ENCODE measurements around the gene CDH6.

The CDH6 gene

DNA sequence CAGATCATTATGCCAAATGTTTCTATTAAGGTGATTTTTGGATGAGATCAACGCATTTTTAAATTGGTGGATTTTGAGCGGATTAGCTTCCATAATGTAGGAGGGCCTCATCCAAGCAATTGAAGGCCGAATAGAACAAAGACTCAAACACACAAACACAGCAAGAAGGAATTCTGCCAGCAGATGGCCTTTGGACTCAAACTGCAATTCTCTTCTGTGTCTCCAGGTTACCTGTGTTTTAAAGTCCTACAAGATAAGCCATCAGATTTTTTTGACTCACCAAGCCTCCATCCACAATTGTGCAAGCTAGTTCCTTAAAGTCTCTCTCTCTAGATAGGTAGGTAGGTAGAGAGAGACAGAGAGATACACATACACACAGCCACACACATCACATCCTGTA, 25.5 kb downstream of the CDH6 start:
- Histone ChIP-seq H4K20me1 (ENCODE audit: insufficient read depth) (no peaks in the 10 kb centered on the region), H3K36me3 (ENCODE audit: insufficient read depth) (no peaks in the 10 kb centered on the region), H2AFZ (ENCODE audit: low read depth) (no peak overlapping the region), H3K27ac (no peak overlapping the region), H3K4me3 (IDR thresholded peaks at IDR 0.05; ENCODE audit: insufficient read depth, low read depth, low read length) (no peak overlapping the region), H3K4me2 (no peak overlapping the region), H3K79me2 (ENCODE audit: insufficient read depth, low read depth) (no peaks in the 10 kb centered on the region), H3K27me3 (ENCODE audit: insufficient read depth, low read depth) (no peaks in the 10 kb centered on the region), H3K4me1 (ENCODE audit: low read depth, poor library complexity, severe bottlenecking) (no peaks in the 10 kb centered on the region), H3K9ac (no peak overlapping the region)
- TF ChIP-seq, protein P1, sequence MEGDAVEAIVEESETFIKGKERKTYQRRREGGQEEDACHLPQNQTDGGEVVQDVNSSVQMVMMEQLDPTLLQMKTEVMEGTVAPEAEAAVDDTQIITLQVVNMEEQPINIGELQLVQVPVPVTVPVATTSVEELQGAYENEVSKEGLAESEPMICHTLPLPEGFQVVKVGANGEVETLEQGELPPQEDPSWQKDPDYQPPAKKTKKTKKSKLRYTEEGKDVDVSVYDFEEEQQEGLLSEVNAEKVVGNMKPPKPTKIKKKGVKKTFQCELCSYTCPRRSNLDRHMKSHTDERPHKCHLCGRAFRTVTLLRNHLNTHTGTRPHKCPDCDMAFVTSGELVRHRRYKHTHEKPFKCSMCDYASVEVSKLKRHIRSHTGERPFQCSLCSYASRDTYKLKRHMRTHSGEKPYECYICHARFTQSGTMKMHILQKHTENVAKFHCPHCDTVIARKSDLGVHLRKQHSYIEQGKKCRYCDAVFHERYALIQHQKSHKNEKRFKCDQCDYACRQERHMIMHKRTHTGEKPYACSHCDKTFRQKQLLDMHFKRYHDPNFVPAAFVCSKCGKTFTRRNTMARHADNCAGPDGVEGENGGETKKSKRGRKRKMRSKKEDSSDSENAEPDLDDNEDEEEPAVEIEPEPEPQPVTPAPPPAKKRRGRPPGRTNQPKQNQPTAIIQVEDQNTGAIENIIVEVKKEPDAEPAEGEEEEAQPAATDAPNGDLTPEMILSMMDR (conservative IDR thresholded peaks at IDR 0.05; ENCODE audit: low read depth, low read length) = no peak

DNA sequence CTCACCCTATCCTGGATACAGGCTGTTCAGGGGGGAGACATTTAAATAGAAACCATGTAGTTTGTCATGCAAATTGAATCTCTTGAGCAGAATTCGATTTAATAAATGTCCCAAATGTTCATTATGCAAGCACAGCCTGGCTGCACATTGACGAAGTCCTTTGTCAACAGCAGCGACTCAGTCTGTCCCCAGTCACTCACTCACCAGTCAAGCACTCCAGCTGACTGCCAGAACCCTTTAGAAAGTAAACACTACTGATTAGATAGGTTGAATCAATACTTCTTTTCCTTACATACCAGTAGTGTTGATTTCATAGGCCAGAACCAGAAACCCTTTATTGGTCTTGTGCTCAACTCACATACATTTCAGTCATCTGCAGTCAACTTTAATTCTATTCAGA, 27.5 kb downstream of the CDH6 start:
- Histone ChIP-seq H3K4me3 (IDR thresholded peaks at IDR 0.05; ENCODE audit: insufficient read depth, low read depth, low read length) (no peak overlapping the region), H3K27me3 (ENCODE audit: insufficient read depth, low read depth) (no peaks in the 10 kb centered on the region), H2AFZ (ENCODE audit: low read depth) (no peak overlapping the region), H3K4me1 (ENCODE audit: low read depth, poor library complexity, severe bottlenecking) (no peaks in the 10 kb centered on the region), H3K27ac (no peak overlapping the region), H4K20me1 (ENCODE audit: insufficient read depth) (no peaks in the 10 kb centered on the region), H3K4me2 (no peak overlapping the region), H3K36me3 (ENCODE audit: insufficient read depth) (no peaks in the 10 kb centered on the region), H3K79me2 (ENCODE audit: insufficient read depth, low read depth) (no peaks in the 10 kb centered on the region), H3K9ac (no peak overlapping the region)
- TF ChIP-seq, protein P1 (conservative IDR thresholded peaks at IDR 0.05; ENCODE audit: low read depth, low read length) = no peak

DNA sequence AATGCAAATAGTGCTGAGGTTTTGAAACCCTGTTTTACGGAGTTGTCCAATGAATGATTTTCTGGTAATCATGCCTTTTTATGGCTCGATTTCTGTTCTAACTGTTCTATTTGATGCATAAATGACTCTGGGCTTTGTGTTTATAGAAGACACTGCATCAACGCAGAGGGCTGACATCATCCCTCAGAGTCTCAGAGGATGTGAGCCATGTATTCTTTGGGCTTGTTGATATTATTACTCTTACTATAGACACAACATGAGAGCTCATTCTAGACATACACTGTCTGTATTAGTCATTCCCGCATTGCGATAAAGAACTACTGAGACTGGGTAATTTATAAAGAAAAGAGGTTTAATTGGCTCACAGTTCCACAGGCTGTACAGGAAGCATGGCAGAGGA, 31.6 kb downstream of the CDH6 start:
- no peaks in the 10 kb centered on the region for H3K4me1 ChIP-seq (ENCODE audit: low read depth, poor library complexity, severe bottlenecking)
- H3K9ac ChIP-seq = no peak overlapping the region
- no peak overlapping the region for H3K27ac ChIP-seq
- H3K4me3 ChIP-seq (IDR thresholded peaks at IDR 0.05; ENCODE audit: insufficient read depth, low read depth, low read length) = no peak overlapping the region
- H3K4me2 ChIP-seq = no peak overlapping the region
- H2AFZ ChIP-seq (ENCODE audit: low read depth) = no peak overlapping the region
- no peaks in the 10 kb centered on the region for H3K36me3 ChIP-seq (ENCODE audit: insufficient read depth)
- H3K27me3 ChIP-seq (ENCODE audit: insufficient read depth, low read depth) = no peaks in the 10 kb centered on the region
- TF ChIP-seq, protein P1 (conservative IDR thresholded peaks at IDR 0.05; ENCODE audit: low read depth, low read length) = no peak
- no peaks in the 10 kb centered on the region for H4K20me1 ChIP-seq (ENCODE audit: insufficient read depth)
- H3K79me2 ChIP-seq (ENCODE audit: insufficient read depth, low read depth) = no peaks in the 10 kb centered on the region

DNA sequence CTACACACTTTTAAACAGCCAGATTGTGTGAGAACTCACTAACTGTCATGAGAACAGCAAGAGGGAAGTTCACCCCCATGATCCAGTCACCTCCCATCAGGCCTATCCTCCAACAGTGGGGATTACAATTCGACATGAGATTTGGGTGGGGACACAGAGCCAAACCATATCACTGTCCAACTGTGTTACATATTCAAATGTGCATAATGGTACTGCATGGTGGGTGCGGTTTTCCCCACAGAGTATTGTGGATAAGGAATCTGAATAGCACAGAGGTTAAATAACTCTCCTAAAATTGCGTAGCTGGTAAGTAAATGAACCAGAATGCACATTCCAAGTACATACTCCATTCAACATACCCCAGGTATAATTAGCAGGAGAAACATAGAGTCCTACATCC, 32.1 kb downstream of the CDH6 start:
- H3K36me3 ChIP-seq (ENCODE audit: insufficient read depth) = no peaks in the 10 kb centered on the region
- no peak overlapping the region for H3K9ac ChIP-seq
- no peak overlapping the region for H3K4me3 ChIP-seq (IDR thresholded peaks at IDR 0.05; ENCODE audit: insufficient read depth, low read depth, low read length)
- H2AFZ ChIP-seq (ENCODE audit: low read depth) = no peak overlapping the region
- H3K79me2 ChIP-seq (ENCODE audit: insufficient read depth, low read depth) = no peaks in the 10 kb centered on the region
- TF ChIP-seq, protein P1 (conservative IDR thresholded peaks at IDR 0.05; ENCODE audit: low read depth, low read length) = no peak
- H3K4me1 ChIP-seq (ENCODE audit: low read depth, poor library complexity, severe bottlenecking) = no peaks in the 10 kb centered on the region
- H4K20me1 ChIP-seq (ENCODE audit: insufficient read depth) = no peaks in the 10 kb centered on the region
- H3K27ac ChIP-seq = no peak overlapping the region
- H3K4me2 ChIP-seq = no peak overlapping the region
- H3K27me3 ChIP-seq (ENCODE audit: insufficient read depth, low read depth) = no peaks in the 10 kb centered on the region

DNA sequence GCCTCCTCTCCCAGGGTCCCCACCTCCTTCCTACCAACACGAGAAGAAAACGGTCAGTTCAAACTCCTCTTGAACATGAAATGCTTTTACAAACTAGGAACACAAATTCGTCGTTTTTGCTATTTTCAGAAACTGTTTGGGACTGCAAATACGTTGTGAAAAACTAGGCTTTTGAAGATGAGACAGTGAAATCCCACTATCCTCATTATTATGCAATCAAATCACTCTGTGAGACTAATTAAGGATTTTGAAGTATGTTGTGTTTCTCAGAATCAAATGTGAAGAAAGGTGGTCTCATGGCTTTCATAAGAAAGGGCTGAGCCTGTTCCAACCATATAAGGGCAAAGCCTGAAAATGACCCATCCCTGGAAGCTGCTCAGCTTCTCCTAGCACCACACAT, 33.2 kb downstream of the CDH6 start:
- Histone ChIP-seq H2AFZ (ENCODE audit: low read depth) (no peak overlapping the region), H3K27ac (no peak overlapping the region)

More for the DNA sequence above, 33.2 kb downstream of the CDH6 start:
- no peak overlapping the region for H3K4me2 ChIP-seq
- H3K36me3 ChIP-seq (ENCODE audit: insufficient read depth) = no peaks in the 10 kb centered on the region
- H3K79me2 ChIP-seq (ENCODE audit: insufficient read depth, low read depth) = no peaks in the 10 kb centered on the region
- no peaks in the 10 kb centered on the region for H3K4me1 ChIP-seq (ENCODE audit: low read depth, poor library complexity, severe bottlenecking)
- no peaks in the 10 kb centered on the region for H3K27me3 ChIP-seq (ENCODE audit: insufficient read depth, low read depth)
- H3K4me3 ChIP-seq (IDR thresholded peaks at IDR 0.05; ENCODE audit: insufficient read depth, low read depth, low read length) = no peak overlapping the region
- no peak overlapping the region for H3K9ac ChIP-seq
- TF ChIP-seq, protein P1 (conservative IDR thresholded peaks at IDR 0.05; ENCODE audit: low read depth, low read length) = no peak
- H4K20me1 ChIP-seq (ENCODE audit: insufficient read depth) = no peaks in the 10 kb centered on the region
